GM19025 (cell line): ENCODE results near the gene RFTN1.

Experiments used
- ATAC-seq: cut with Tn5 transposase; IDR thresholded peaks from one replicate; pipeline ENCODE4 v1.9.1; 2021; ENCODE audit warnings: mild to moderate bottlenecking, low read depth, moderate library complexity; ENCODE audit not compliant: unreplicated experiment

The RFTN1 gene

DNA sequence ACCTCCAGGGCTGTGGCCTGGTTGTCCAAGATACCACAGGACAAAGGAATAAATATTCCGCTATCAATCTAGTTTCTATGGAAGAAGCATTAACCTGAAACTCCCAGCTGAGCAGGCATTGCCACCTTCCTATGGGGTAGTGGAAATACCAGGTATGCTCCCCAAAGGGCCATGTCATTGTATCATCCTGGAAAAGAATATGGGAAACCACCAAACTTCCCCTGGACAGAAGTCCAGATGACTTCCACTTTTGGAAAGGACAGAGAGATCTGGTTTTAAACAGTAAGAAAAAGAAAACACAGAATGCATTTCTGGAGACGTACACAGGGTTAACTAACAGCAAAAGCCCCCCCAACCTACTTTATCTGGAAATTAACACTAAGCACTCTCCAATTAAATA, 100.2 kb downstream of the RFTN1 start:
- no peak for ATAC-seq

DNA sequence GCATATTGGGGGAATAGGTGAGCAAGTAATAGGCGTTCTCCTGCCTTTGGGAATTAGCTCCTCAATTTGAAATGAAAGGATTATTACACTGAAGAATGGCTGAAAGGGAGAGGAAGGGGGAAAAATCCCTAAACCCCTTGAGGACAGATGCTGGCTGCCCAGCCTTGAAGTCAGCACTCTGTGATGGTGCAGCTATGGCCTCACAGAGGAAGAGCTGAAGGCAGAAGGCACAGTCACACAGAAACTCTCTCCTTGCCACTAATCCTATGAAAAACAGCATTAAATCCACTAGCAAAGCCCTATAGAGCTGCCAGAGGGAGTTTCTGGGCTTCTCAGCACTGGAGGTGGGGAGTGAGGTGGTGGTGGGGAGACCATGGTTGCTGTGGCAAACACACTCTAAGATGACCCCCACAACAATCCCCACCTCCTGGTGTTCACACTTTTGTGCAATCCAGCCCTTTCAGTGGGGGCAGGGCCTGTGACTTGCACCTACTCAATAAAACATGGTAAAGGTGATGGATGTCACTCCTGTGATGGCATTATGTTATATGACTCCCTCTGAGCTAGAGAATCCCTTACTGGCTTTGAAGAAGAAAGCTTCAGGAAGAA, 101.2 kb downstream of the RFTN1 start:
- ATAC-seq = no peak

DNA sequence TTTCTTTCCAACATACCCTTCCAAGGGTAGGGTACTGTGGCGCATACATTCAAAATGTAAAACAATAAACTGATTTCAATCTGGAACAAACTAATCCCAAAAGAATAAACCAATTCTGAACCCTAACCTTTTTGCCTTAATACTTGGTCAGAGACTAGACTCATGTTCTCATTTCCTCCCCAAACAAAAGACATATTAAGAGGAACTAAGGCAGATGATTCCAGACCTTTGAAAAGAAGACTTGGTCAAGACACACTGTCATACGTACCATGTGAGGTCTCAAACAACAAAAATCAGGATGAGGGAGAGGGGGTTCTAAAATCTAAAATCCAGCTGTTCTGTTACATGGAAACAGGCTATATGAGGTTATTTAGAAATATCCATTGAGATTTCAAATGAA, 102.1 kb downstream of the RFTN1 start:
- no peak for ATAC-seq

DNA sequence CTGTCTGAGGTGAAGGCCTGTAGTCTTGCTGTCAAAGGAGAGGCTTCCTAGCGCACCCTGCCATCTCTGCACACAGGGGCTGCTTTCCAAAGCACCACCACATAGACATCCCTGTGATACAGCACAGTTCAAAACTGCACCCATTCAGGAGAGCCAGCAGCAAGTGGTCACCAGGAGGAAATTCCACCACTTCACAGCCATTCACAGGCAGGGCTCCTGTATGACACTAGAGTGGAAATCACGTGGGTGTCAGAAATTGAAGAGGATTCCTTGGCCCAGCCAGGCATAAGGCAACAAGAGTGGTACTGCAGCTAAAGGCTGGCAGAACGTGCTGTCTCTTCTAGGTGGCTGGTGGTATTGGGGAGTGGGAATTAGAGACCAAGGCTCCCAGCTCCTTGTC, 102.8 kb downstream of the RFTN1 start:
- ATAC-seq = no peak

DNA sequence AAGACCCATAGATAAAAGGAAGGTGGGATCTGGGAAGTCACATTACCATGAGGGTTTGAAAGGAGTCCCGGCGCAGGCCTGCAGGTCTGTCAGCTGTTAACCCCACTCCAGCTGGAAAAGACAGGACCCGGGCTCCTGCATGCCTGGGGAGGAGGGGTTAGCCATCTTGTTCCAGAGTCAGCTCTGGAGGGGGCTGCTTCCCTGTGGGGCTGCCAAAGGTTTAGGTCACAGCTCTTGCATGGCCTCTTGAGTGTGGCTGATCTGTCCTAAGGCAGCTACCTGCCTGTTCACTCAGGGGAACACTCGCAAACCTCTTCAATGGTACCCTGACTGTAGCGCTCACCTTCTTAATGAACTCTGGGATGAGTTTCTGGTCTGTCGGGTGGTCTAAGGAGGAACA, 104.5 kb downstream of the RFTN1 start:
- no peak for ATAC-seq

DNA sequence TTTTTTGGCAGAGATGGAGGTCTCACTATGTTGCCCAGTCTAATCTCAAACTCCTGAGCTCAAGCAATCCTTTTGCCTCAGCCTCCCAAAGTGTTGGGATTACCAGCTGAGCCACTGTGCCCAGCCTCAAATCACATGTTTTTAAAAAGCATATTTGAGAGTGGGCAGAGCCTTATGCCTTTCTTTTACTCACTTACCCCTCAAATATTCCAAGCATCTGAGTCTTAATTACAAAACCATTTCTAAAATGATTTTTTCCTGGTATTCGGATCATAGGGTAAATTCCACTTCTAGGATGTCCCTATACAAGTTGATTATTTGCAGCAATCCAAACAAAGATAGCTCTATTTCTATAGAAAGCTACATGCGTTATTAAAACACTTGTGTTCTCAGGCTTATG, 106.1 kb downstream of the RFTN1 start:
- ATAC-seq = no peak

DNA sequence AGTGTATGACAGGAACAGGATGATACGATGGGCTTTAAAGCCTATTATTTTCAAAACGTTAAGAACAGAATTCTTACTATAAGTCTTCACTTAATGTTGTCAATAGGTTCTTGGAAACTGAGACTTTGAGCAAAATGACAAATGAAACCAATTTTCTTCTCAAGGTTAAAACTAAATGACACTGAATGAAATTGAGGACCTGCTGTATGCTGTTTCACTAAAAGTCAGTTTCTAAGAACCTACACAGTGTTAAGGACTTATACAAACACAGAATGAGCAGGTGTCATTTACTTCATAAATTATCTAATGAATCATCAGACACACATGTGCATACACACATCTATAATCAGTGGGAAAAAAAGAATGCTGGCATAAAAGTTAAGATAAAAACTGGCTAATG, 106.9 kb downstream of the RFTN1 start:
- no peak for ATAC-seq

DNA sequence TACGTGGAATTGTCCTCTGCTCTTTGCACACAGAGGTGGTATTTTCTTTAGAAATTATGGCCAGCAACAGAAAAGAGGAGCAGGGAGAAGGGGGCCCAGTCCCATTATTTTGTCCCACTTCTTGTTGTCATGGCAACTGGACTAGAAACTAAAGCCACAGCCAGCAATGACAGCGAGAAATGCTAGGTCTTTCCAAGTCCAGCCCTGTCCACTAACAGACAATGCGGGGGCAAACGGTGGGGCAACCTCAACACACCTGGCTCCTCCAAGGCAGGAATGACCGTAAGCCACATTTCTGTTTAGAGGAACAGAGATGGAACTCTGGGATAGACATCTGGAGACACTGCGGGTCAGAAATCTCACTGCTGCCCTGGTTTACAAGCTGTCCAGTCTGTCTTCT, 107.3 kb downstream of the RFTN1 start:
- ATAC-seq = no peak

DNA sequence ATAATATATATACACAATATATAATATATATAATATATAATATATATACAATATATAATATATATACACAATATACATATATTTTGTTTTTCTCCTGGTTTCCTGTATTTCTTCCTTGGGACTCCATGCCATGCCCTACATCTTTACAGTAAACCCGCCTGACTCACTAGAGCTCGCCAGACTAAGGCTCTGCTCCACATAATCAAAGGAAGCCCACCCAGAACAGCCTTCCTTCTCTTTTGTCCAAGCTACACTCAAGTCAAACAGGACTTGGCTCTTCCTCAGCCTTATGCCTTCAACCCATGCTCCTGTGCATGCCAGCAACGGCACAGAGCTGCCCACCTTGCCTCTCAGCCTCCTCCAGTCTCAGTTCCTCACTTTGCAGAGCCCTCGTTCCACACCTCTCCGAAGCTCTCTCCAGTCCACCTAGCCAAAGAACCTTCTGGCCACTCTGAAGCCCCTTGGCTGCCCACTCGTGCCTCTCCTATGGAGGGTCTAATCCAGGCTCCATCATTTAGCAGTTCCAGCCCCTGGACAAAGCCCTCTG, 109.1 kb downstream of the RFTN1 start:
- ATAC-seq = no peak

DNA sequence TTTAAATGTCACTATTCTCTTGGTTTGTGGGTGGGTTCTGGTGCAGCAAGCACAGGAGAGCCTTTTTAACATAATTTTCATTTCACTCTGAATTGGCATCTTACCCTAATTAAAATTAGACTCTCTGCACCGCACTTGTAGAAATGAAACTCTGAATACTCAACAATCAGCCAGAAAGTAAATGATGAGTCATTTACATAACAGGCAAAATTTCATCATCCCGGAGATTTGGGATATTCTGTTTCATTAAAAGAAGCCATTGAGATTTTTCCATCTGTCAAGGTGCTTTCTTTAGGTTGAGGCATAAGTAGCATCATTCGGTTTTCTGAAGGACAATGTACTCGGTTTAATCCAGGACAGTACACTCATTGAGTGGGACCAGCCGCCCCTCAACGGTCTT, 111.0 kb downstream of the RFTN1 start:
- ATAC-seq = no peak

DNA sequence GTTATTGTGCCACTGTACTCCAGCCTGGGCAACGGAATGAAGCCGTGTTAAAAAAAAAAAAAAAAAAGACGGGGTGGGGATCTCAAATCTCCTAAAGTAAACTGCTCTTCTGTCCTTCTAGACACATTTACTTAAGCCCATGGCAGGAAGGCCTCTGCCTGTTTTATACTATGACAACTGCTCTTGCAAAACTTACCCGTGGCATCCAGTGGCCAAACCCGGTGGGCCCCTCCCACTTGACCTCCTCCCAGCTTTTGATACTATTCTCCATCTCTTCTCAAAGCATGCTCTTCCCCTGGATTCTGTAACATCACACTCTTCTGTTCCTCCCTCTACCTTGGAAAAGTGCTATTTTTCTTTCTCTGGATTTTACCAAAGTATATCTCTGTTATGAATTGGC, 112.2 kb downstream of the RFTN1 start:
- ATAC-seq = no peak

DNA sequence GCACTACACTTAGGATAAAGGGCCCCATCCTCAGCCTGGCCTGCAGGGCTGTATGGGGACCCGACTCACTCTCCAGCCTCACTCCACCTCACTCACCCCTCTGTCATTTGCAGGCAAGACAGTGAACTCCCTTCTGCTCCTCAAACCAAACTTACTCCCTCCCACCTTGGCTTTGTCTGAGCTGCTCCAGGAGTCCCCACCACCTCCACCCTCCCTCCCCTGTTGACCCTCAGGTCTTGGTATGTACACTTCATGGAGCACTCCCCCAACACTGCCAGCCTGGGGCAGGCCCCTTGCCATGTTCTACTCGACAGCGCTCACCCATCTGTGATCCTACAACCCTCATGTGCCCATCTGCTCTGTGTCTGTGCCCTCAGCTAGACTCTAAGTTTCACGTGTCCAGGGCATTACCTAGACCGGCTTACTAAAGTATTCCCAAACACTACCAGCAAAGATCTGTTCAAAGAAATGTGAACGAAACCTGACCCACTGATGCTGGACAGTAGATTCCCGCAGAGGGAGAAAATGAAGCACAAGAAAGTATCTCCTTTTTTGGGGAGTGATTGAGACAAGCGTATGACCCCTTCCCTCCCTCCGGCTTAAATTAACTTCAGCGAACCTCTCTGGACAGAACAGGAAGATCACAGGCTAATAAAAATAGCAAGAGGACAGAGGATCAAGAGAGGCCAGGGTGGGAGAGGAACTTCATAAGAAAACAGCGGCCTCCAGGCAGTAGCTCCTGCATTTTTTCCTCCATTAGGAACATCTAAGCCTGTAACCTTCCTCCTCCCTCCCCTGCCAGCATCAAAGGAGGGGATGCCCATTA, 113.2 kb downstream of the RFTN1 start:
- ATAC-seq = no peak

DNA sequence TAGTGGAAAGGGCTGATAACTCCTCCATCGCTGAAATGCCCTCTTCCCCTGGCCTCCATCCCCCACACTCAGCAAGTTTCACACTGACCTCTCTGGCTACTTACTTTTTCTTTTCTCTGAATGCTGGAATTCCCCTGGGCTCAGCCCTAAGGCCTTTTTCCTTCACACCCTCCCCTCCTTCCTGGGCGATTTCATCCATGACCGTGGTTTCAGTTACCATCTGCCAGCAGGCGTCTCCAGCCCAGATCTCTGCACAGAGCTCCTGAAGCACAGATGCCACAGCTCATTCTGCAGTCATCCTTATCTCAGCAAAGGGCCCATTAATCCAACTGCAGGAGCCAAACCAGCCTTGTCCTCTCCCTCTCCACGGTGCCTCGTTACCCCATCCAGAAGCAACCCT, 114.0 kb downstream of the RFTN1 start:
- ATAC-seq = no peak

DNA sequence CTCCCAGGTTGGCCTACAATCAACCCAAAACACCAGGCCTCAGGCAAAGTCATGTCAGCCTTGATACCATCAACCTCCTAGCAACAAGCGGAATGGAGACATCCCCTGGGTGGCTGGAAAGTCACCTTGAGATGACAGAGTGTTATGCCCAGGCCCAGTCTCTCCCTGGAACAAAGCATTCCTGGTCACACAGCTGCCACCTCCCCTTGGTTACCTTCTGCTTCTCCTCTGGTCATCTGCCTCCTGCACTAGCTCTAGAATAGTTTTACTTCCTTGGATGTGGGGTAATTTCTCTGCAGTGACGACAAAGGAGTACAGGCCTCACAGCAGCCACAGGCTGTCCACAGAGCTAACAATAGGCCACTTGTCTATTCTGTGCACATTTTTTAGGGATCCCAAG, 114.9 kb downstream of the RFTN1 start:
- ATAC-seq = no peak

DNA sequence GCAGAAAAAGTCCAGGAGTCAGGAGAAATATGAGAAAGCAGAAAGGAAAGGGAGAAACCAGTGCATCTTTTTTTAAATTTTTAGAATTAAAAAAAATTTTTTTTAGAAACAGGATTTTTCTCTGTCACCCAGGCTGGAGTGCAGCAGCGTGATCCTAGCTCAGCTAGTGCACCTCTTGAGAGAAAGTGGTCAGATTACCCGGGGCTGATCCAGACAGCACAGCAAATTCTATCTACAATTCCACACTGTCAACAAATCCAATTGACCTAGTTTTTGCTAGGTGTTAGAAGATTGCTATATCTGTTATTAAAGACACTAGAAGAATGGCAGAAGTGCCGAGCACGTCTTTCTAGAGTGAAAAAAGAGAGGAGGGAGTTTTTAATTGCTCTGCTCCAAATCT, 117.3 kb downstream of the RFTN1 start:
- no peak for ATAC-seq

DNA sequence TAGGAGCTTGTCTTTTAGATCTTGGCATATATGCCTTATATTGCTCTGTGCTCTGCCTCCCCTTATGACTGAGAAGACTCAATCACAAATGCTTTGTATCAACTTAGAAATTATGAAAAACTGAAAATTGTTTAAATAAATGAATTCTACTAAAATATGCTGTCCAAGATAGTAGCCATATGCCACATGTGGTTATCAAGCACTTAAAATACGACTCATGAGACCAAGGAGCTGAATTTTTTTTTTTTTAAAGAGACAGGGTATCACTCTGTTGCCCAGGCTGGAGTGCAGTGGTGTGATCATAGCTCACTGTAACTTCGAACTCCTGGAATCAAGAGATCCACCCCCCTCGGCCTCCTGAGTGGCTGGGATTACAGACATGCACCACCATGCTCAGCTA, 118.3 kb downstream of the RFTN1 start:
- no peak for ATAC-seq

DNA sequence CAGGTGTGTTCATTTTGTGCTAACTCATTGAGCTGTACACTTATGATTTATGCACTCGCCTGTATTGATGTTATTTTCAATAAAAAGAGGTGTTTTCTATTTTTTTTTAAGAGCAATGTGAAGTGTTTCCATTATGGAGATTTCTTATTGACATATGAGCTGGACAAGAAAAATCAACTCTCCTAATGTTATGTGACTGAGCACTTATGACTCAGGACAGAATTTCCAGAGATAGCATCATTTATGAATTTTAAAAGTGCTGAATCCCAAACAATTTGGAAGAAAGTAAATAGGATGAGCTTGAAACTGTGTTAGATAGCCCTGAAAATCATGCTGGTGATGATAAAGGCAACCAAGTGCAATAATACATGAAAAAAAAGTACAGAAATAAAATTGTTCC, 118.9 kb downstream of the RFTN1 start:
- ATAC-seq = no peak

DNA sequence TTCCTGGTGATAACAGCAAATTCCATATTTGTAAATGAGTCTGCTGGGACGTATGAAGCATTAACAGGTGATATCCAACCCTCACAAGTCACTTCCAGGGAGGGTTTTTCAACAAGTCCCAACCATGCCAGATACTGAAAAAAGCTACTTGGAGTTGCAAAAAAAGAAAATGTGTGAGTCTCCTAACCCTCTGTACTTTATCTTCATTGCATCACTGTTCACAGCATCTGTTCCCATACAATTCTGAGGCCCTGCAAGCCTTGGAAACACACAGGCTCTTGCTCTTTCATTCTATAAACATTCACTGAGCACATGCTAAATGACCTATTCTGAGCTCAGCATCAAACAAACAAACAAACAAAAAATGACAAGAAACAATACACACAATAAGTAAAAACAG, 120.8 kb downstream of the RFTN1 start:
- ATAC-seq = no peak

DNA sequence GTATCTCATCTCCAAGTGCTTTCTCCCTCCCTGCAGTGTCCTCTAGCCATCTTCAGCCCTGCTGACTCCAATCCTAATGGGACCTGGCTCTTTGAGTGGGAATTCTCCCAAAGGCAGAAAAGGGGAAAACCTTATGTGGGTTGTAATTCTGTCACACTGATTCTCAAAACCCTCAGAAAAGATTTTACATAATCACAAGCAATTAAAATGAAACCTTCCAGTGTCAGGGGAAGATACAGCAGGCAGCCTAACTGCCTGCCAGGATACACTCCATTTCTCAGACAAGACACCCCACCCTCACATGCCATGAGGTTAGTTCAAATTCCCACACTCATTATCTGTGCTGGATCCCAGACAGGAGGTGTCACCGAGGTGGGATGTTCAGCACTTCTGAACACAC, 121.4 kb downstream of the RFTN1 start:
- ATAC-seq = no peak

DNA sequence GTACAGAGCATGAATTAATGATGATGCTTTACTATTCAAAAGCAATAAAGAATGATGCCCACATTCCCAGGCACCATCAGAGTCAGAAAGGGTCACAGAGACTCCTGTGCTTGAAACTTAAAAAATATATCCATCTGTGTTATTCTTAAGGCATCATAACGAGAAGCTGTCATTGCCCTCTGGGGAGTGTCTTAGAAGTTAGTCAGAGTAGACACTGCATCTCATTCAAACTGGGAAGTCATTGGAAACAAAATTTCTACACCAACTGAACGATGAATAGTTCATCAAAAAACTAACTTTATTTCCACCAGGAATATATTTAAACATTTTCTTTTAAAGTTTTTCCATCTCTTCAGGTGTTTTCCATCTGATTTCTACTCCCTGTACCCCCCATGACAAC, 122.9 kb downstream of the RFTN1 start:
- ATAC-seq = no peak

DNA sequence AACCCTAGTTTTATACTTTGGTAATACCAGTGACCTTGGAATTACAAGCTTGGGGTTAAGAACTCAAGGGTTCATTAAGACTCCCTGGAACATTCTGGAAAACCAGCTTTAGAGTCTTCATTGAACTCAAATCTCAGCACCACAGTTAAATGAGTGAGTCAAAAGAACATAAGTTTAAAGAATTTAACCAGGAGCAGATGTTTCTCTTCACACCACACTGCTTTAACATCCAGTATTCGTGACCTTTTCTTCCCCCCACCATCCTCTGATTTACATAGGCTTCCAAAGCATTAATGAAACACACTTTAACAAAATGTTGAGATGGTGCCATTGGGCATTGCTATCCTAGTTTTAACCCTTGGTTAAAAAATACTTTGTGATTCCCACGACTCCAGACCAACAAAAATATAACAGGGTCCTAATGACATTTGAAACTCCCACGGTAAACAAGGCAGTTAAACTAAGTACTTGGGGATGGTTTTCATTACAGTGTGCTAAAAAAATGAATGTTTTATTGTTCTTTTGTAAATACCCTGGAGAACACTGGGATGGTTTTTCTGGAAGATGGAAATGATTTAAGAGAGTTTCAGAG, 124.6 kb downstream of the RFTN1 start:
- ATAC-seq = no peak

DNA sequence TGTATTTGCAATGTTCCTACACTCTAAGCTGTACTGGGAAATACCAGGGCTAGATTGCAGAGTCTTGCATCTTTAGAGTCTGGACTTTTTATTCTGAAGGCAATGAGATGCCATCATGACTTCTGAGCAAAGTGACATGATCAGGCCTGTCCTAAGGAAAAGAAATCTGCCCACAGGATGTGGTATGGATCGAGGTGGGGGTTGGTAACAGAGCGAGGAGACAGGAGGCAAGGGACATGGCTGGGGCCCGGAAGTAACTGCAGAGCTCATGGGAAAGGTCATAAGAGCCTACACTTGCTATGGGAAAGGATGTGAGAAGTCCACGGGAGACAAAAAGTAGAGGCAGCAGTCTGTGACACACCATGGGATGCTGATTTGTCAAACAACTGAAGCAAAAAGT, 126.9 kb downstream of the RFTN1 start:
- no peak for ATAC-seq
